H9 (cell line): ENCODE measurements around the gene SRSF10. TPM values are rescaled to one million over a fixed set of nuclear protein-coding genes. Genes with fewer than 3 reads are reported as not detected.

ENCODE experiments used
- DNase-seq: peaks from one replicate; pipeline ENCODE4 v3.0.0-alpha.2; 2017
- H2AFZ ChIP-seq: one replicate; pipeline ENCODE4 v1.6.1; 2013; ENCODE audit warnings: mild to moderate bottlenecking, low read length, control low read depth, moderate library complexity
- H2AK5ac ChIP-seq: 2 replicates; pipeline ENCODE4 v1.6.1; 2013; ENCODE audit warnings: low read length, control low read depth, mixed read lengths; ENCODE audit not compliant: insufficient read length
- H2BK120ac ChIP-seq: one replicate; pipeline ENCODE4 v1.6.1; 2013; ENCODE audit warnings: low read depth, mild to moderate bottlenecking, low read length, control low read depth, inconsistent platforms; ENCODE audit not compliant: poor library complexity, severe bottlenecking
- H2BK12ac ChIP-seq: 2 replicates; pipeline ENCODE4 v1.6.1; 2013; ENCODE audit warnings: low read length, control low read depth, mixed read lengths, low read depth; ENCODE audit not compliant: insufficient read length
- H2BK15ac ChIP-seq: 2 replicates; pipeline ENCODE4 v1.6.1; 2013; ENCODE audit warnings: low read depth, low read length, control low read depth
- H2BK20ac ChIP-seq: one replicate; pipeline ENCODE4 v1.6.1; 2013; ENCODE audit warnings: low read depth, mild to moderate bottlenecking, low read length, control low read depth, inconsistent platforms; ENCODE audit not compliant: poor library complexity, severe bottlenecking
- H2BK5ac ChIP-seq: 2 replicates; pipeline ENCODE4 v1.6.1; 2013; ENCODE audit warnings: low read length, control low read depth, mixed read lengths; ENCODE audit not compliant: insufficient read length
- H3K14ac ChIP-seq: 2 replicates; pipeline ENCODE4 v1.6.1; 2013; ENCODE audit warnings: low read length, control low read depth; ENCODE audit not compliant: insufficient read depth
- H3K18ac ChIP-seq: 2 replicates; pipeline ENCODE4 v1.6.1; 2013; ENCODE audit warnings: low read depth, mild to moderate bottlenecking, mixed read lengths, low read length, control low read depth; ENCODE audit not compliant: insufficient read length
- H3K23ac ChIP-seq: 2 replicates; pipeline ENCODE4 v1.6.1; 2013; ENCODE audit warnings: low read length, control low read depth, mixed read lengths, low read depth; ENCODE audit not compliant: insufficient read length
- H3K23me2 ChIP-seq: 2 replicates; pipeline ENCODE4 v1.6.1; 2013; ENCODE audit warnings: low read depth, mild to moderate bottlenecking, mixed read lengths, low read length, control low read depth; ENCODE audit not compliant: insufficient read length, poor library complexity, severe bottlenecking
- H3K27ac ChIP-seq: 2 replicates; pipeline ENCODE4 v1.5.1; 2013; ENCODE audit warnings: low read length, control low read depth, mixed read lengths, low read depth; ENCODE audit not compliant: insufficient read length
- H3K27me3 ChIP-seq: 2 replicates; pipeline ENCODE4 v1.6.1; 2013; ENCODE audit warnings: low read length, control low read depth, inconsistent platforms; ENCODE audit not compliant: insufficient read depth
- H3K4ac ChIP-seq: 2 replicates; pipeline ENCODE4 v1.6.1; 2013; ENCODE audit warnings: low read depth, mild to moderate bottlenecking, control low read depth, inconsistent platforms, low read length, moderate library complexity
- H3K4me1 ChIP-seq: 2 replicates; pipeline ENCODE4 v1.6.1; 2013; ENCODE audit warnings: low read length, control low read depth, inconsistent platforms; ENCODE audit not compliant: insufficient read depth
- H3K4me2 ChIP-seq: 2 replicates; pipeline ENCODE4 v1.6.1; 2013; ENCODE audit warnings: low read length, control low read depth, mixed read lengths; ENCODE audit not compliant: insufficient read length, insufficient read depth
- H3K56ac ChIP-seq: 2 replicates; pipeline ENCODE4 v1.6.1; 2013; ENCODE audit warnings: low read depth, mild to moderate bottlenecking, mixed read lengths, low read length, control low read depth; ENCODE audit not compliant: insufficient read length
- H3K79me1 ChIP-seq: 2 replicates; pipeline ENCODE4 v1.6.1; 2013; ENCODE audit warnings: low read depth, mild to moderate bottlenecking, moderate library complexity, low read length, control low read depth, inconsistent platforms; ENCODE audit not compliant: insufficient read depth, poor library complexity, severe bottlenecking
- H3K79me2 ChIP-seq: 2 replicates; pipeline ENCODE4 v1.6.1; 2013; ENCODE audit warnings: low read length, control low read depth, inconsistent platforms; ENCODE audit not compliant: insufficient read depth
- H3K9ac ChIP-seq: 2 replicates; pipeline ENCODE4 v1.6.1; 2013; ENCODE audit warnings: low read length, control low read depth, mixed read lengths; ENCODE audit not compliant: insufficient read length; ENCODE audit errors: extremely low read depth
- H3K9me3 ChIP-seq: one replicate; pipeline ENCODE4 v1.6.1; 2013; ENCODE audit warnings: low read depth, low read length, inconsistent platforms; ENCODE audit not compliant: control insufficient read depth
- H3T11ph ChIP-seq: one replicate; pipeline ENCODE4 v1.6.1; 2013; ENCODE audit warnings: mild to moderate bottlenecking, low read length, control low read depth, inconsistent platforms
- H4K20me1 ChIP-seq: one replicate; pipeline ENCODE4 v1.6.1; 2013; ENCODE audit not compliant: control insufficient read depth, insufficient read length, insufficient read depth
- H4K5ac ChIP-seq: 2 replicates; pipeline ENCODE4 v1.6.1; 2013; ENCODE audit warnings: low read depth, mild to moderate bottlenecking, mixed read lengths, low read length, control low read depth; ENCODE audit not compliant: insufficient read length
- H4K8ac ChIP-seq: replicated peaks from 2 replicates; pipeline ENCODE4 v1.6.1; 2013; ENCODE audit warnings: low read length, control low read depth, mixed read lengths, low read depth; ENCODE audit not compliant: insufficient read length
- H4K91ac ChIP-seq: 2 replicates; pipeline ENCODE4 v1.6.1; 2013; ENCODE audit warnings: low read depth, mild to moderate bottlenecking, moderate library complexity, mixed read lengths, low read length, control low read depth; ENCODE audit not compliant: insufficient read length
- H3K27ac Mint-ChIP-seq, 3 experiments: 2 replicates in 2 of 3; 3 replicates in 1 of 3; pipeline ENCODE4 v1.8.0; 2020 to 2021; ENCODE audit warnings: mixed read lengths in 3 of 3, mild to moderate bottlenecking in 1 of 3, moderate library complexity in 1 of 3
- H3K27me3 Mint-ChIP-seq: 2 replicates; pipeline ENCODE4 v1.8.0; 2021; ENCODE audit warnings: low read depth, mild to moderate bottlenecking, moderate library complexity, mixed read lengths
- H3K36me3 Mint-ChIP-seq, 3 experiments: 2 replicates in 2 of 3; 3 replicates in 1 of 3; pipeline ENCODE4 v1.8.0; 2020 to 2021; ENCODE audit warnings: low read depth in 3 of 3, mixed read lengths in 3 of 3; ENCODE audit not compliant: insufficient read depth in 1 of 3
- H3K4me1 Mint-ChIP-seq, 2 experiments: 2 replicates each; pipeline ENCODE4 v1.8.0; 2020; ENCODE audit warnings: mixed read lengths in 2 of 2
- H3K4me3 Mint-ChIP-seq, 2 experiments: 2 replicates in 1 of 2; 3 replicates in 1 of 2; pipeline ENCODE4 v1.8.0; 2020 to 2021; ENCODE audit warnings: mild to moderate bottlenecking in 2 of 2, mixed read lengths in 2 of 2, moderate library complexity in 1 of 2
- H3K9me3 Mint-ChIP-seq, 2 experiments: 2 replicates in 1 of 2; 3 replicates in 1 of 2; pipeline ENCODE4 v1.8.0; 2020; ENCODE audit warnings: mild to moderate bottlenecking in 2 of 2, mixed read lengths in 2 of 2, moderate library complexity in 1 of 2
- CTCF ChIP-seq: fragments of 200-600 bp; sonication (generic); conservative IDR thresholded peaks from 3 replicates; pipeline ENCODE4 v1.8.0; 2021; ENCODE audit warnings: antibody characterized with exemption, mild to moderate bottlenecking
- WGBS: extraction: QIAGEN DNeasy Blood & Tissue Kit; methylation state at CpG from one replicate; pipeline ENCODE4 v1.1.7; 2013; ENCODE audit warnings: missing lambda C conversion rate, low lambda C conversion rate, mixed read lengths; ENCODE audit not compliant: insufficient read length; ENCODE audit errors: extremely low coverage; 5-methylcytosine and 5-hydroxymethylcytosine counted together
- total RNA-seq: library from RNA; stranded (reverse); gene quantifications from 2 replicates; pipeline ENCODE4 v1.2.1, GENCODE V29; 2021

SRSF10 gene
- total RNA-seq, 1 experiment from 2014 or later: 238 TPM

GRCh38 chr1:23978805-23979204 is 1.3 kb downstream of the SRSF10 start:
- H2BK20ac ChIP-seq: no peak overlapping the region
- peaks cover 2% of the 10 kb centered on the region; the same call in 1 of the 2 replicates for H3K4me1 ChIP-seq
- H3K9ac ChIP-seq: peak overlapping the region; percentile 98
- H3K27ac ChIP-seq: no peak overlapping the region
- Mint-ChIP-seq H3K27ac (peak overlapping the region in 2 of 3 experiments; percentile 13 to 86; a peak in 2 of 7 replicates), H3K27me3 (peaks cover 1% of the 10 kb centered on the region; the same call in 1 of the 2 replicates), H3K4me1 (peaks cover 40 to 59% of the 10 kb centered on the region in 2 experiments), H3K9me3 (peaks cover 0 to 3% of the 10 kb centered on the region in 2 experiments; a peak in 1 of 5 replicates), H3K4me3 (peak overlapping the region; percentile 92 to 94), H3K36me3 (peaks cover 29 to 56% (median 54%) of the 10 kb centered on the region in 3 experiments)
- H3K18ac ChIP-seq: no peak overlapping the region
- H3K23ac ChIP-seq: no peak overlapping the region
- WGBS: no CpG with 5 or more reads among the region's 4 CpGs
- no peaks in the 10 kb centered on the region for H3K23me2 ChIP-seq
- no peak overlapping the region for H4K5ac ChIP-seq
- no peak overlapping the region for H2BK120ac ChIP-seq
- H2BK12ac ChIP-seq: no peak overlapping the region
- no peak overlapping the region for H2BK15ac ChIP-seq
- H2AK5ac ChIP-seq: no peak overlapping the region
- H4K8ac ChIP-seq: no peak overlapping the region
- H3K4ac ChIP-seq: no peak overlapping the region
- H4K91ac ChIP-seq: no peak overlapping the region
- peaks cover 54% of the 10 kb centered on the region for H3K79me2 ChIP-seq
- H3K4me2 ChIP-seq: peak overlapping the region; percentile 65
- no peak for TF ChIP-seq CTCF
- no peak overlapping the region for H3K56ac ChIP-seq
- no peaks in the 10 kb centered on the region for H3K9me3 ChIP-seq
- no peaks in the 10 kb centered on the region for H4K20me1 ChIP-seq
- no peak overlapping the region for H3T11ph ChIP-seq
- no peak overlapping the region for H3K14ac ChIP-seq
- DNase-seq: no peak
- no peak overlapping the region for H2AFZ ChIP-seq
- no peak overlapping the region for H2BK5ac ChIP-seq
- no peaks in the 10 kb centered on the region for H3K27me3 ChIP-seq
- H3K79me1 ChIP-seq: no peaks in the 10 kb centered on the region
